ENCODE measurements around the gene LCN9. TPM values are rescaled to one million over a fixed set of nuclear protein-coding genes. Genes with fewer than 3 reads are reported as not detected.

Gene LCN9
- total and polyA plus RNA-seq, 4 donors = not detected

DNA sequence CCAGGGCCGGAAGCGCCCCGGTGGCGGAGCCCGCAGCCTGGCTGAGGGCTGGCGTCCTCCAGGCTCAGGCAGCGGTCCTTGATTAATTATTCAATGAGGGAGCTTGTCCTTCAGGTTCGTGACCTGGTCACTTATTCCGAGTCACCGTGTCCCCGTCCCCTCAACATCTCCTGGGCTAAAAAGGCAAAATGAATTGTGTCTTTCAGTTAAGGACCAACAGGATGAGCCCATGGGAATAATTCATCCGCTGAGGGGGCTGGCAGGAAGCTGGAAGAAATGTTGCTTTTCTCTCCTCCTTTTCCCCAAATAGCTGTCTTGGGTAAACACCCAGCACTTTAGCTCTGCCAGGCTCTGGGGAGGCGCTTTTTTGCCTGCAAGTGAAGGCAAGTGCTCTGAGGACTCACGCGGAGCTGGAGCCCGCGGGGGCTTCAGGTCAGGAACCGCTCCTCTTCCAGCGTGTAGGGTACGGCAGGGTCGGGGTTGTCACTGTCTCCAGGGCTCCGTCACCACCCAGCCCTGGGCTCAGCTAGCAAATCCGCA is 52.0 kb downstream of the LCN9 start:
- H3K36me3 ChIP-seq (ENCODE audit: control insufficient read depth in 4 of 4, insufficient read depth in 3 of 4, low read depth in 1 of 4, low read length in 3 of 4) = no peaks in the 10 kb centered on the region
- TF ChIP-seq FOXA2 (IDR thresholded peaks at IDR 0.05) (no peak), JUND (IDR thresholded peaks at IDR 0.05) (no peak), TAF1 (conservative IDR thresholded peaks at IDR 0.05) (no peak), YY1 (IDR thresholded peaks at IDR 0.05) (no peak), EGR1 (IDR thresholded peaks at IDR 0.05; ENCODE audit: low read depth in 2 of 2) (no peak), HNF4A (conservative IDR thresholded peaks at IDR 0.05) (no peak), GABPA (IDR thresholded peaks at IDR 0.05 in 1 of 2, conservative IDR thresholded peaks at IDR 0.05 in 1 of 2) (no peak), RXRA (IDR thresholded peaks at IDR 0.05) (no peak), HNF4G (IDR thresholded peaks at IDR 0.05) (no peak), FOXA1 (IDR thresholded peaks at IDR 0.05) (no peak), RAD21 (IDR thresholded peaks at IDR 0.05) (no peak), NR2F2 (IDR thresholded peaks at IDR 0.05) (no peak), SP1 (IDR thresholded peaks at IDR 0.05) (no peak)
- TF ChIP-seq, protein P1, sequence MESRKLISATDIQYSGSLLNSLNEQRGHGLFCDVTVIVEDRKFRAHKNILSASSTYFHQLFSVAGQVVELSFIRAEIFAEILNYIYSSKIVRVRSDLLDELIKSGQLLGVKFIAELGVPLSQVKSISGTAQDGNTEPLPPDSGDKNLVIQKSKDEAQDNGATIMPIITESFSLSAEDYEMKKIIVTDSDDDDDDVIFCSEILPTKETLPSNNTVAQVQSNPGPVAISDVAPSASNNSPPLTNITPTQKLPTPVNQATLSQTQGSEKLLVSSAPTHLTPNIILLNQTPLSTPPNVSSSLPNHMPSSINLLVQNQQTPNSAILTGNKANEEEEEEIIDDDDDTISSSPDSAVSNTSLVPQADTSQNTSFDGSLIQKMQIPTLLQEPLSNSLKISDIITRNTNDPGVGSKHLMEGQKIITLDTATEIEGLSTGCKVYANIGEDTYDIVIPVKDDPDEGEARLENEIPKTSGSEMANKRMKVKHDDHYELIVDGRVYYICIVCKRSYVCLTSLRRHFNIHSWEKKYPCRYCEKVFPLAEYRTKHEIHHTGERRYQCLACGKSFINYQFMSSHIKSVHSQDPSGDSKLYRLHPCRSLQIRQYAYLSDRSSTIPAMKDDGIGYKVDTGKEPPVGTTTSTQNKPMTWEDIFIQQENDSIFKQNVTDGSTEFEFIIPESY (IDR thresholded peaks at IDR 0.05) = no peak
- TF ChIP-seq, protein P2, sequence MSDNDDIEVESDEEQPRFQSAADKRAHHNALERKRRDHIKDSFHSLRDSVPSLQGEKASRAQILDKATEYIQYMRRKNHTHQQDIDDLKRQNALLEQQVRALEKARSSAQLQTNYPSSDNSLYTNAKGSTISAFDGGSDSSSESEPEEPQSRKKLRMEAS (IDR thresholded peaks at IDR 0.05) = no peak
- TF ChIP-seq, protein P3, sequence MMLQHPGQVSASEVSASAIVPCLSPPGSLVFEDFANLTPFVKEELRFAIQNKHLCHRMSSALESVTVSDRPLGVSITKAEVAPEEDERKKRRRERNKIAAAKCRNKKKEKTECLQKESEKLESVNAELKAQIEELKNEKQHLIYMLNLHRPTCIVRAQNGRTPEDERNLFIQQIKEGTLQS (IDR thresholded peaks at IDR 0.05) = no peak
- TF ChIP-seq, protein P4, sequence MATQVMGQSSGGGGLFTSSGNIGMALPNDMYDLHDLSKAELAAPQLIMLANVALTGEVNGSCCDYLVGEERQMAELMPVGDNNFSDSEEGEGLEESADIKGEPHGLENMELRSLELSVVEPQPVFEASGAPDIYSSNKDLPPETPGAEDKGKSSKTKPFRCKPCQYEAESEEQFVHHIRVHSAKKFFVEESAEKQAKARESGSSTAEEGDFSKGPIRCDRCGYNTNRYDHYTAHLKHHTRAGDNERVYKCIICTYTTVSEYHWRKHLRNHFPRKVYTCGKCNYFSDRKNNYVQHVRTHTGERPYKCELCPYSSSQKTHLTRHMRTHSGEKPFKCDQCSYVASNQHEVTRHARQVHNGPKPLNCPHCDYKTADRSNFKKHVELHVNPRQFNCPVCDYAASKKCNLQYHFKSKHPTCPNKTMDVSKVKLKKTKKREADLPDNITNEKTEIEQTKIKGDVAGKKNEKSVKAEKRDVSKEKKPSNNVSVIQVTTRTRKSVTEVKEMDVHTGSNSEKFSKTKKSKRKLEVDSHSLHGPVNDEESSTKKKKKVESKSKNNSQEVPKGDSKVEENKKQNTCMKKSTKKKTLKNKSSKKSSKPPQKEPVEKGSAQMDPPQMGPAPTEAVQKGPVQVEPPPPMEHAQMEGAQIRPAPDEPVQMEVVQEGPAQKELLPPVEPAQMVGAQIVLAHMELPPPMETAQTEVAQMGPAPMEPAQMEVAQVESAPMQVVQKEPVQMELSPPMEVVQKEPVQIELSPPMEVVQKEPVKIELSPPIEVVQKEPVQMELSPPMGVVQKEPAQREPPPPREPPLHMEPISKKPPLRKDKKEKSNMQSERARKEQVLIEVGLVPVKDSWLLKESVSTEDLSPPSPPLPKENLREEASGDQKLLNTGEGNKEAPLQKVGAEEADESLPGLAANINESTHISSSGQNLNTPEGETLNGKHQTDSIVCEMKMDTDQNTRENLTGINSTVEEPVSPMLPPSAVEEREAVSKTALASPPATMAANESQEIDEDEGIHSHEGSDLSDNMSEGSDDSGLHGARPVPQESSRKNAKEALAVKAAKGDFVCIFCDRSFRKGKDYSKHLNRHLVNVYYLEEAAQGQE (IDR thresholded peaks at IDR 0.05) = no peak
- TF ChIP-seq, protein P5, sequence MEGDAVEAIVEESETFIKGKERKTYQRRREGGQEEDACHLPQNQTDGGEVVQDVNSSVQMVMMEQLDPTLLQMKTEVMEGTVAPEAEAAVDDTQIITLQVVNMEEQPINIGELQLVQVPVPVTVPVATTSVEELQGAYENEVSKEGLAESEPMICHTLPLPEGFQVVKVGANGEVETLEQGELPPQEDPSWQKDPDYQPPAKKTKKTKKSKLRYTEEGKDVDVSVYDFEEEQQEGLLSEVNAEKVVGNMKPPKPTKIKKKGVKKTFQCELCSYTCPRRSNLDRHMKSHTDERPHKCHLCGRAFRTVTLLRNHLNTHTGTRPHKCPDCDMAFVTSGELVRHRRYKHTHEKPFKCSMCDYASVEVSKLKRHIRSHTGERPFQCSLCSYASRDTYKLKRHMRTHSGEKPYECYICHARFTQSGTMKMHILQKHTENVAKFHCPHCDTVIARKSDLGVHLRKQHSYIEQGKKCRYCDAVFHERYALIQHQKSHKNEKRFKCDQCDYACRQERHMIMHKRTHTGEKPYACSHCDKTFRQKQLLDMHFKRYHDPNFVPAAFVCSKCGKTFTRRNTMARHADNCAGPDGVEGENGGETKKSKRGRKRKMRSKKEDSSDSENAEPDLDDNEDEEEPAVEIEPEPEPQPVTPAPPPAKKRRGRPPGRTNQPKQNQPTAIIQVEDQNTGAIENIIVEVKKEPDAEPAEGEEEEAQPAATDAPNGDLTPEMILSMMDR (IDR thresholded peaks at IDR 0.05; ENCODE audit: low read depth, low read length, missing input control) = no peak
- no peak overlapping the region for H3K27ac ChIP-seq (ENCODE audit: low read depth in 1 of 2, low read length in 2 of 2)
- no peak for DNase-seq (ENCODE audit: low spot score)
- H3K27me3 ChIP-seq (ENCODE audit: control insufficient read depth in 4 of 4, insufficient read depth in 4 of 4, low read length in 3 of 4) = peaks cover 0 to 11% (median 6%) of the 10 kb centered on the region in 4 donors
- no peak overlapping the region for H3K4me3 ChIP-seq (ENCODE audit: low read depth in 1 of 3, low read length in 3 of 3)
- H3K9me3 ChIP-seq (ENCODE audit: control insufficient read depth in 4 of 4, low read length in 3 of 4) = no peaks in the 10 kb centered on the region
- WGBS = 31% methylated on average over 23 of the region's 23 CpGs
- H3K9ac ChIP-seq (ENCODE audit: low read depth in 1 of 2, low read length in 2 of 2) = no peak overlapping the region
- H3K4me1 ChIP-seq (ENCODE audit: control insufficient read depth in 4 of 4, insufficient read depth in 4 of 4, low read length in 3 of 4) = no peaks in the 10 kb centered on the region

Data from liver (tissue), 9 donors.